GM19023 (cell line): Measurements from ENCODE around the gene SCUBE3.
A peak's percentile ranks its signal among the peaks of the same experiment; 100 is the strongest.

Experiments
- ATAC-seq: cut with Tn5 transposase; IDR thresholded peaks from one replicate; pipeline ENCODE4 v1.9.1; 2021; ENCODE audit warnings: mild to moderate bottlenecking, moderate library complexity; ENCODE audit not compliant: unreplicated experiment

Gene SCUBE3

DNA sequence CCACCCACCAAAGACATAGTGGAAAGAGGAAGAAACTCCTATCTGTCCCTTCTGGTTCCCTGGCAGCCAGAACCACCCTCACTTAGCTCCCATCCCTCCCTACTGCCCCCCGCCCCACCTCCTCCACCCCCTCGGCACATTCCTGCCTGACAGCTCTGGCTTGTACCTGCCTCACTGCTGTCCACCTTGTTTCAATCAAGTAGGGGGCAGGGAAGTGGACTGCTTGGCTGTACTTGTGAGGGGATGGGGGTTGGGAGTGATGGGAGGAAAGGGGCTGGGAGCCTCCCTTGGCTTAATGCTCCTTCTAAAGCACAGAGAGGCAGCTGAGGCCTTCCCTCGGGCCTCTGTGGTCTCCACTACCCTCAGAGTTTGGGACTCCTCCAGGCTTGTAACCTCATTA lies 23.7 kb downstream of the SCUBE3 start:
- ATAC-seq = no peak

DNA sequence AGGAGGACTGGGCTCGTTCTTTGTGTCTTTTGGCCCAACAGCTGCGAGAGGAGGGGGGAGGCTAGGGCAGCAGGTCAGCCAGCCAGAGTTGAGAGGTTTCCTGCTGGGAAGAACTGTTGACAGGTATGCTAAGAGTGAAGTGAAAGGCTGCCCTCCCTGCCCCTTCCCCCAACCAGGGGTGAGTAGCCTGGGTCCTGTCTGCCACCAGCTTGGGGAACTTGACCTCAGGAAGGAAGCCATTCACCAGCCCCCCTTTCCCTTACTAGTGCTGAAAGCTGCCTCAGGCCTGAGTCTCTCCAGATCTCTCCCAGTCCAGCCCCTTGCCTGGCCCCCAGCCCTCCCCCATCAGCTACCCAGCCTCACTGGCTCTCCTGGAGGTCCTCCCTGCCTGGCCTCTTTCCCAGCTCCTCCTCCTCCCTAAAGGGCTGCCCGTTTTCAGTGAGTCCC lies 25.1 kb downstream of the SCUBE3 start:
- no peak for ATAC-seq

- ATAC-seq = no peak
These were observed 25.8 kb downstream of the SCUBE3 start for GRCh38 chr6:35239581-35239980.

DNA sequence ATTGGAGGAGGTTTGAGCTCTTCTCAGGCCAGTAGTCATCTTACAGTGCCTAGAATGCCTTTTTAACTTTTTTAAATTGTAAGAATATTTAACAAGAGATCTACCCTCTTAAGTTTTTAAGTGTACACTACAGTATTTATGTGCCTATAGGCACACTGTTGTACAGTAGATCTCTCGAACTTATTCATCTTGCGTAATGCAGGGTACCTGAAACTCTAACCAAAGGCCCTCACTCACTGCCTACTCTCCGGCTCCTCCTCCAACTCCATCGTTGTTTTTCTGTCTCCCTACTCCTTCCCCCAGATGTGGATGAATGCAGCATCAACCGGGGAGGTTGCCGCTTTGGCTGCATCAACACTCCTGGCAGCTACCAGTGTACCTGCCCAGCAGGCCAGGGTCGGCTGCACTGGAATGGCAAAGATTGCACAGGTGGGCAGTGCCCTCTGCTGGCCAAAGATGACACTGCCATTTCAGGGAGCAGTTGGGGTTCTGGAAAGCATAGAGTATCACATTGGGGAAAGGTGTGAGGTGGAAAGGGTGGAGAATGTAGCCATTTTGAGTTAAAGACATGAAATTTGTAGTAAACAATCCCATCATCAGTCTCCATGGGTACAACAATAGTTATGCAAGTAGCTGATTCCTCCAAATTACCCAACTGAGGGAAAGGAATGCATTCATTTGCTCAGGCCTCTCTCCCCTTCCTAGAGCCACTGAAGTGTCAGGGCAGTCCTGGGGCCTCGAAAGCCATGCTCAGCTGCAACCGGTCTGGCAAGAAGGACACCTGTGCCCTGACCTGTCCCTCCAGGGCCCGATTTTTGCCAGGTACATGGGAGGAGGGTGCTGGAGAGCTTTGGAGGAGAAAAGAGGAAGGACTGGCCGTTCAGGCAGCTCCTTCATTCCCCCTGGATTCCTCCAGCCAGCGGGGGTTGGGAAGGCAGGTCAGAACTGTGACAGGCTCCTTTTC lies 27.4 kb downstream of the SCUBE3 start:
- peak; percentile 60 for ATAC-seq

GRCh38 chr6:35242486-35242885 lies 28.7 kb downstream of the SCUBE3 start:
- ATAC-seq = no peak

DNA sequence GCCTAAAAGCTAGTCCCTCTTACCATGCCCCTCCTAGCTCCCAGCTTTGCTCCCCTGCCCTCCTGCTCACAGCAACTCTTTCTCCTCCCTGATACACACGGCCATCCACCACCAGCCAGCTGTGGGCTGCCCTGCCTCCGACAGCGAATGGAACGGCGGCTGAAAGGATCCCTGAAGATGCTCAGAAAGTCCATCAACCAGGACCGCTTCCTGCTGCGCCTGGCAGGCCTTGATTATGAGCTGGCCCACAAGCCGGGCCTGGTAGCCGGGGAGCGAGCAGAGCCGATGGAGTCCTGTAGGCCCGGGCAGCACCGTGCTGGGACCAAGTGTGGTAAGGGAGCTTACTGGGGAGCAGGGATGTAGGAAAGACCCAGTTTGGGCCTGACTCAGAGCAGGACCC lies 29.1 kb downstream of the SCUBE3 start:
- ATAC-seq = no peak

DNA sequence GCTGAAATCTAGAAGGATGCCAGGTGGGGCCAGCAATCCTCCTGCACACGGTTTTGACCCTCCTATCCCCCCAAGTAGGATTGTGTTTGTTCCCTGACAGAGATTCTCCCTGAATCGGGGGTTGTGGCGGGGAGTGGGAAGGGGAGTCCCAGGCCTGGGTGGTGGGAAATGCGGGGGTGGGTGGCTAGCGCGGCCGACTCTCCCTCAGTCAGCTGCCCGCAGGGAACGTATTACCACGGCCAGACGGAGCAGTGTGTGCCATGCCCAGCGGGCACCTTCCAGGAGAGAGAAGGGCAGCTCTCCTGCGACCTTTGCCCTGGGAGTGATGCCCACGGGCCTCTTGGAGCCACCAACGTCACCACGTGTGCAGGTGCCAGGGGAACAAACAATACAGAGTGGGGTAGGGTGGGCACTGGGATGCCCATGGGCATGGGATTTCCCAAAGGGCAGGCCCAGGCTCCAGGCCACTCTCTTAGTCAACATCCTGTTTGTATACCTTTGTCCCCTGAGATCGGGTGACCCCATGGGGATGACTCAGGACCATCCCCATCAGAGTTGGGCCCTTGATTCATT lies 29.7 kb downstream of the SCUBE3 start:
- ATAC-seq = no peak

DNA sequence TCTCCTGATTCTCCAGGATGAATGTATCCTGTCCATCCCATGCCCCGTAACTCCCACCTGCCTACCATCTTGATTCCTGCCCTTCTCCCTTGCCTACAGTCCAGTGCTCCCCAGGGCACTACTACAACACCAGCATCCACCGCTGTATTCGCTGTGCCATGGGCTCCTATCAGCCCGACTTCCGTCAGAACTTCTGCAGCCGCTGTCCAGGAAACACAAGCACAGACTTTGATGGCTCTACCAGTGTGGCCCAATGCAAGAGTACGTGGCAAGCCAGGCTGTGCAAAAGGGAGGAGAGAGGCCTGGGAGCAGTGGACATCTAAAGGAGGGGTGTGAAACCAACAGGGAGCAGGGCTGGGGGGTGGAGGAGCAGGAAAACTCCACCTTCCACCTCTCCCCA lies 30.8 kb downstream of the SCUBE3 start:
- ATAC-seq = no peak

DNA sequence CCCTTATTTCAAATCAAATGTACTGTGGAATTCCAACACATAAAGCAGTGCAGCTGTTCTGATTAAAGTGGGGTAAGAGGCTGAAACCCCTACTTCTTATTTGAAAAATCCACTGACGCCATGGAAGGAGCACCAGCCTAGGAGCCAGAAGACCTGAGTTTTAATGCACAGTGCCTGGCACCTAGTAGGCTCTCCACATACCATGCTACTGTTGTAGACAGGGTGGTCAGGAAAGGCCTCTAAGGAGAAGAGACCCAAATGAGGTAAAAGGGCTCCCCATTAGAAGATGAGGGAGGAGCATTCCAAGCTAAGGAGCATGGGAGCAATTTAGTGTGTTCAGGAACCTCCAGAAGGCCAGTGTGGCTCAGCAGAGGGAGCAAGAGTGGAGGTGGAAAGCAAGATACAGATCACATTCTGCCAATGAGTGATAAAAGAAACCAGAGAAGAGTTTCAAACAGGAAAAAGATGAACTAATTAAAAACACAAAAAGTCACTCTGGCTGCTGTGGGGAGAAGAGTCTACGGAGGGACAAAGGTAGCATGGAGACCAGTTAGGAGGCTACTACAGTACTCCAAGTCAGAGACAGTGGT lies 34.0 kb downstream of the SCUBE3 start:
- no peak for ATAC-seq

GRCh38 chr6:35248300-35248699 lies 34.5 kb downstream of the SCUBE3 start:
- no peak for ATAC-seq

GRCh38 chr6:35248965-35249364 lies 35.2 kb downstream of the SCUBE3 start:
- ATAC-seq = no peak

GRCh38 chr6:35251949-35252348 lies 38.2 kb downstream of the SCUBE3 start:
- no peak for ATAC-seq

DNA sequence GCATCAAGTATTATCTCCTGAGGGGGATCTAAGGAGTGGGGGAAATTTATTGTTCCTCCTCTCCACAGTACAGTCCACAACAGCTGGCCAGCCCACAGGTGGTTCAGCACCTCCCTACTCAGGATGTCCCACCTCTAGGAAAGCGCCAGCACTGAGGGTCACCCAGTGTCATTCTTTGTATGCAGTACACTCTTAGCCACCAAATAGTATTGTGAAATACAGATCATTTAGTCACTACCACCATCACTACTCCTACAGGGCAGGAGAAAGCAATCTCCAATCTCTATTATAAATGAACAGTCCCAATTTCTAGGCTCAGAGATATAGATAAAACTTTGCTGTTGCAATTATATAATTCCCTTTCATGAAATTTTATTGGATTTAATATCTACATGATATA lies 39.5 kb downstream of the SCUBE3 start:
- ATAC-seq = no peak

DNA sequence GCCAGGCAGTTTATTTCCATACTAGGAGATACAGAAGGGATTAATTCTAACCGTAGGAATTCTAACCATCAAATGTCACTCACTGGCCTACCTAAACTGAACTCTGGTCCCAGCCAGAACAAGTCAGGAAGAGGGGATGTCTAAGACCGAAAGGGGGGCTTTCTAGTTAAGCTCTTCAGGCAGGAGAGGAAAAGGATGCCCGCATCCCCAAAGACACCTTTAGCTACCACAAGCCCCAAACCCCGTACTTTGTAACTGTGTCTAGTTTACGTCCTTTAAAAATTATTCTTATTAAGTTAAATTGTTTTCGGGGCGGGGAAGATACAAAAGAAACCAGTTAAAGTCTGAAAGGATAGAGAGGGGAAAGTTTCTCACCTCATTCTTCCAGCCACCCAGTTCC lies 44.6 kb downstream of the SCUBE3 start:
- no peak for ATAC-seq

DNA sequence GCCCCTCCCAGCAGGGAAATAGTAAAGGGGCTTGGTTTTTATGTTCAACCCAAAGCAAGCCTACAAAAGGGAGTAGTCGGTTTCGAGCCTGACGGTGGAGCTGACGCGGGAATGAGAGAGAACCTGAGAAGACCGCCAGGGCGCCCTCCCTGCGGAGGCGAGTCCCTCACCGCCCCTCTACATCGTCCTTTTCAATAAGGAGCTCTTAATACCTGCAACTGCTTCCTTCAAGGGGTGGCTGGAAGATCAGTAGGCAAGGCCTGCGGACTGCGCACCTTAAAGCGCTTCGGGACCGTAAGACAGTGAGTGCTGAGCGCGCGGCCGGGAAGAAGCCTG lies 45.1 kb downstream of the SCUBE3 start:
- peak; percentile 16 for ATAC-seq

- ATAC-seq = peak; percentile 94
These were observed 45.6 kb downstream of the SCUBE3 start, which contains the start of gene ZNF76 for GRCh38 chr6:35259194-35259947. Gene ZNF76 (plus strand): TSS chr6:35259735. CDS start chr6:35281152, 21,417 bp downstream.

- peak; percentile 37 for ATAC-seq
These were observed 46.3 kb downstream of the SCUBE3 start for GRCh38 chr6:35259948-35260590.

DNA sequence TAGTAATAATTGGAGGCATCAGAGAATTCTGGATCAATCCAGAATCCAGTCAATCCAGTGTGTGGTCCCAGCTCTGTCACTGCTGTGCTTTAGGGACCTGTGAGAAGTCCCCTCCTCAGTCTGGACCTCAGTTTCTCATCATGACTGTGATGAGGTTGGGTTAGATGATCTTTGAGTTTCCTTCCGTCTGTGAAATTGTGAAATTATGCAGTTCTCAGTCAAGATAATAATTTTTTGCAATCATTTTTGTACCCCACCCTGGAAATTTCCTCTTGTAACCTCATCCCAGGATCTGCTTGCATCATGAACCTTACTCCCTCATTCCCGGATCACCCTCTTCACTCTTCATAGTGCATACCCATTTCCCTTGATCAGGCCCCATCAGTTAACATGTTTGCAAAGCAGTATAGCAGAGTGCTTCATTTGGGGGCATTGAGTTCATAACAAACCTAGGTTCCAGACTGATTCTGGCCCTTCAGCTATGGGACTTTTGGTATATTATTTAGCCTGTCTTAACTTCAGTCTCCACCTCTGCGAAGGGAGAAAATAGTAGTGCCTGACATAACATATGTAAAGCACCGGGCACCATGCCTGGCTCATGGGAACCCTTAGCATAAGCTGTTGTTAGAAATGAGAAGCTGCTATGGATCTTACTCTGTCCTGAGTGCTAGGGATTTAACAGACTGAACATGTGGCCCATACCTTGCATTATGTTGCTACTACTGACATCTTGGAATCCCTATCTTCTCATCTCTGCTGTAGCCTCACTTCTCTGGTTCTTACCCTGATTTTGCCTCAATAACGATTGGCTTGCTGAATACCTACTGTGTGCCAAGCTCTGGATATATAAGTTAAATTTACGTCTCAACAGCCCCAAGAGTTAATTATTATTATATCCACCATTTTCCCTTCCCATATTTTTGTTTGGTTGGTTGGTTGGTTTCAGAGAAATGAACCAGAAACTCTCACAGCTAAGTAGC lies 47.1 kb downstream of the SCUBE3 start:
- ATAC-seq = no peak

- ATAC-seq = no peak
These were observed 48.8 kb downstream of the SCUBE3 start for GRCh38 chr6:35262596-35262995.
